ENCODE data around the gene TEX48. TPM values are rescaled to one million over a fixed set of nuclear protein-coding genes. Genes with fewer than 3 reads are reported as not detected.
A peak's percentile ranks its signal among the peaks of the same experiment; 100 is the strongest.

TEX48 gene
- total RNA-seq, 1 experiment from 2014 or later = 2.4 TPM

DNA sequence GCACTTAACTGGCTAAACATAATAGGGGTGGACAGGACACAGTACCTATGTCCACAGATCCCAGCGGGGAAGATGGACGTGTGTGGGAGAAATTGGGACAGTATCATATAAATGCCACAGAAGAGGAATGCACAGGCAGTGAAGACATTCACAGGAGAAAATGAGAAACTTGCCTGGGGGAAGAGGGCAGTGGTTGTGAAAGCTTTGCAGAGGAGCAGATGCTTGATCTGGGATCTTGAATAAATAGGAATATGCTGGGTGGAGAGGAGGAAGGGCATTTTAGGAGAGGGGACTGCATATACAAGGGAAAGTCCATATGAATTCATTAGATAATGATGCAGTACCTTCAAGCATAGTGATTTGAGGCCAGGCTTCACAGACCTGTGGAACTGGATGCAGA, 57.3 kb downstream of the TEX48 start:
- no peak overlapping the region for H3K9ac ChIP-seq (ENCODE audit: low read length)
- H3K9me3 ChIP-seq (ENCODE audit: low read length) = no peaks in the 10 kb centered on the region
- BruUV-seq (replicated peaks) = no TSS peak
- H3K4me1 ChIP-seq (ENCODE audit: insufficient read depth, low read length) = peaks cover 10% of the 10 kb centered on the region
- no peak for ATAC-seq
- no peak overlapping the region for H2AFZ ChIP-seq (ENCODE audit: low read length)
- no peak overlapping the region for H3K27ac ChIP-seq (ENCODE audit: low read length)
- H3K27me3 ChIP-seq (ENCODE audit: low read length) = no peaks in the 10 kb centered on the region
- no peak overlapping the region for H3K4me2 ChIP-seq (ENCODE audit: low read length)
- H3K36me3 ChIP-seq (ENCODE audit: low read depth, low read length) = no peaks in the 10 kb centered on the region
- intact Hi-C loops (cut with micrococcal nuclease) = no loop called here
- H3K79me2 ChIP-seq (ENCODE audit: low read length) = no peaks in the 10 kb centered on the region
- TF ChIP-seq EZH2 (IDR thresholded peaks at IDR 0.05; ENCODE audit: low read length, unreplicated experiment) (no peak), EZH2phosphoT487 (IDR thresholded peaks at IDR 0.05; ENCODE audit: borderline replicate concordance, low read length) (no peak), CTCF (conservative IDR thresholded peaks at IDR 0.05; ENCODE audit: low read depth, low read length) (no peak)
- DNase-seq = no peak
- H3K4me3 ChIP-seq (ENCODE audit: low read length) = no peak overlapping the region
- H4K20me1 ChIP-seq (ENCODE audit: low read length) = no peaks in the 10 kb centered on the region
- H3F3A ChIP-seq (ENCODE audit: low read length, unreplicated experiment) = no peaks in the 10 kb centered on the region
- no peaks in the 10 kb centered on the region for H3K9me2 ChIP-seq (replicated peaks; ENCODE audit: low read length)
- ChIA-PET CTCF (no interaction called here), POLR2A (ENCODE audit: unreplicated experiment) (no interaction called here)

DNA sequence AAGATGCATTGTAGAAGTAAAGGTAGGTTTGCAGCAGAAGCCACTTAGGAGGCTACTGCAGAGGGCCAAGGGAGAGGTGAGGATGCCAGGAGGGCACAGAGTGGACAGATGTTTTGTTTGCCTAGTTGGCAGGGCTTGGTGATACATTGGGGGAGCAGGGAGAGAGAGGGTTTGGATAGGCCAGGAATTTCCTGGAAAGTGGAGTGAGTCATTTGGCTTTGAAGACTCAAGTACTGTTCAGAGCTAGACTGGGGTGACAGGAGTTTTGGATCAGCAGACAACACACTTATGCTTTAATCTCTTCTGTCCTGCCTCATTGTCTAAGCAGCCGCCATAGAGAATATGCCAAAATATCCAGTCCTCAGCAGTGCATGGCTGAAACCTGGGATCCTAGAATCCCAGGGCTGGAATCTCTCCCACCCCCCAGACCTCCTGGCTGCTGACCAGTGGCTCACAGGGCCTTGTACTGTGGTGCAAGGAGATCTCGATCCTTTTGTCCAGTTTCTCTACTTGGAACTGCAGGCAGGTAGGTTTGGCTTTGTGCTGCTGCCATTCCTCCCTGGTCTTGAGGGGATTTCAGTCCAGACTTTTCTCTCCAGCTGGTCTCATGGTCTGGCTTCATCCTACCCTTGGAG, 59.9 kb downstream of the TEX48 start:
- H3K4me2 ChIP-seq (ENCODE audit: low read length) = no peak overlapping the region
- H2AFZ ChIP-seq (ENCODE audit: low read length) = no peak overlapping the region
- no peak overlapping the region for H3K27ac ChIP-seq (ENCODE audit: low read length)
- no peak overlapping the region for H3K9ac ChIP-seq (ENCODE audit: low read length)
- H3K4me3 ChIP-seq (ENCODE audit: low read length) = no peak overlapping the region
- ATAC-seq (peak; percentile 95), DNase-seq (peak; percentile 63)
- ChIA-PET CTCF (interaction anchor here (0.6 kb wide), 1 partner anchor 31 kb away, joined by 4 read pairs; no protein-coding TSS in a partner anchor), POLR2A (ENCODE audit: unreplicated experiment) (no interaction called here)
- no peaks in the 10 kb centered on the region for H3K9me2 ChIP-seq (replicated peaks; ENCODE audit: low read length)
- H3F3A ChIP-seq (ENCODE audit: low read length, unreplicated experiment) = no peaks in the 10 kb centered on the region
- intact Hi-C loops (cut with micrococcal nuclease) = no loop called here
- no peaks in the 10 kb centered on the region for H3K9me3 ChIP-seq (ENCODE audit: low read length)
- H3K36me3 ChIP-seq (ENCODE audit: low read depth, low read length) = no peaks in the 10 kb centered on the region
- H3K27me3 ChIP-seq (ENCODE audit: low read length) = no peaks in the 10 kb centered on the region
- H3K79me2 ChIP-seq (ENCODE audit: low read length) = no peaks in the 10 kb centered on the region
- TF ChIP-seq EZH2 (IDR thresholded peaks at IDR 0.05; ENCODE audit: low read length, unreplicated experiment) (no peak), EZH2phosphoT487 (IDR thresholded peaks at IDR 0.05; ENCODE audit: borderline replicate concordance, low read length) (no peak), CTCF (conservative IDR thresholded peaks at IDR 0.05; ENCODE audit: low read depth, low read length) (no peak)
- no peaks in the 10 kb centered on the region for H4K20me1 ChIP-seq (ENCODE audit: low read length)
- TSS peak; percentile 3 for BruUV-seq (replicated peaks)
- peaks cover 13% of the 10 kb centered on the region for H3K4me1 ChIP-seq (ENCODE audit: insufficient read depth, low read length)

DNA sequence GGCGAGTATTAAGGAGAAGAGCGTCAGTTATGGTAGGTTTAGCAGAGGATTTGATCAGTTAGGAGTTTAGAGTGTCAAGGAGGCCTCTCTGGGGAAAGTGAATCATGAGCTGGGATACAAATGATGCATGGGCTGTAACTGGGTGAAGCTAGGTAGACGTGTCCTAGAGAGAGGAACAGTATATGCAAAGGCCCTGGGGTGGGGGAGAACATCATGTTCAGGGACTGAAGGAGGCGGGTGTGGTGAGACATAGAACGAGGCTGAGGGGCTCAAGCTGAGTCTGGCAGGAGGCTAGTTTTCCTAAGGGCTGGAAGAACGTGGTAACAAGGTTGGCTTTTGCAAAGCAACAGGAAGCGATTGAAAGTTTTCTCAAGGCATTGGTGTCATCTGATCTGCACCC, 60.4 kb downstream of the TEX48 start:
- ChIA-PET CTCF (no interaction called here), POLR2A (ENCODE audit: unreplicated experiment) (interaction anchor here (0.6 kb wide), 1 partner anchor 9 kb away, joined by 3 read pairs; no protein-coding TSS in a partner anchor)
- TF ChIP-seq EZH2phosphoT487 (IDR thresholded peaks at IDR 0.05; ENCODE audit: borderline replicate concordance, low read length) = no peak
- no peak for TF ChIP-seq CTCF (conservative IDR thresholded peaks at IDR 0.05; ENCODE audit: low read depth, low read length)
- TF ChIP-seq EZH2 (IDR thresholded peaks at IDR 0.05; ENCODE audit: low read length, unreplicated experiment) = no peak
- DNase-seq (no peak), ATAC-seq (no peak)
- no peak overlapping the region for H3K9ac ChIP-seq (ENCODE audit: low read length)
- no peaks in the 10 kb centered on the region for H3K79me2 ChIP-seq (ENCODE audit: low read length)
- H3F3A ChIP-seq (ENCODE audit: low read length, unreplicated experiment) = no peaks in the 10 kb centered on the region
- no peak overlapping the region for H3K27ac ChIP-seq (ENCODE audit: low read length)
- no peaks in the 10 kb centered on the region for H3K36me3 ChIP-seq (ENCODE audit: low read depth, low read length)
- H3K27me3 ChIP-seq (ENCODE audit: low read length) = no peaks in the 10 kb centered on the region
- no peak overlapping the region for H2AFZ ChIP-seq (ENCODE audit: low read length)
- no TSS peak for BruUV-seq (replicated peaks)
- intact Hi-C loops (cut with micrococcal nuclease) = no loop called here
- H4K20me1 ChIP-seq (ENCODE audit: low read length) = no peaks in the 10 kb centered on the region
- H3K4me1 ChIP-seq (ENCODE audit: insufficient read depth, low read length) = peaks cover 13% of the 10 kb centered on the region
- no peaks in the 10 kb centered on the region for H3K9me3 ChIP-seq (ENCODE audit: low read length)
- no peak overlapping the region for H3K4me2 ChIP-seq (ENCODE audit: low read length)
- no peak overlapping the region for H3K4me3 ChIP-seq (ENCODE audit: low read length)
- H3K9me2 ChIP-seq (replicated peaks; ENCODE audit: low read length) = no peaks in the 10 kb centered on the region

All from PC-3 (cell line).